Adipocyte (in vitro differentiated cells): Measurements from ENCODE around the gene PIK3IP1.
"Not testable (repeated sequence)": the region's sequence is repeated elsewhere in the genome, so short reads cannot be mapped to it uniquely, and the experiment has no call there.

Experiments
- DNase-seq: peaks from one replicate; pipeline ENCODE4 v3.0.0-alpha.2; 2015; ENCODE audit warnings: low read depth
- H3K27me3 ChIP-seq: replicated peaks from 2 replicates; pipeline ENCODE4 v1.7.0; 2013; ENCODE audit warnings: mild to moderate bottlenecking, low read length, moderate library complexity; ENCODE audit not compliant: control insufficient read depth, insufficient read depth
- H3K36me3 ChIP-seq: 2 replicates; pipeline ENCODE4 v1.7.0; 2013; ENCODE audit warnings: low read length, mild to moderate bottlenecking, moderate library complexity; ENCODE audit not compliant: control insufficient read depth, insufficient read depth, severe bottlenecking
- H3K4me1 ChIP-seq: 2 replicates; pipeline ENCODE4 v1.7.0; 2013; ENCODE audit warnings: mild to moderate bottlenecking, low read length, moderate library complexity; ENCODE audit not compliant: control insufficient read depth, insufficient read depth
- H3K4me3 ChIP-seq: 2 replicates; pipeline ENCODE4 v1.7.0; 2013; ENCODE audit warnings: mild to moderate bottlenecking, low read length, moderate library complexity
- H3K9ac ChIP-seq: 2 replicates; pipeline ENCODE4 v1.7.0; 2013; ENCODE audit warnings: mild to moderate bottlenecking, low read length, moderate library complexity
- H3K9me3 ChIP-seq: 2 replicates; pipeline ENCODE4 v1.7.0; 2013; ENCODE audit warnings: mild to moderate bottlenecking, low read length, moderate library complexity; ENCODE audit not compliant: control insufficient read depth

Gene PIK3IP1

GRCh38 chr22:31329453-31330215 lies 37.3 kb upstream of the PIK3IP1 start:
- no peak overlapping the region for H3K4me3 ChIP-seq
- peaks cover 38% of the 10 kb centered on the region for H3K36me3 ChIP-seq
- no peak for DNase-seq
- H3K9me3 ChIP-seq = no peaks in the 10 kb centered on the region
- peaks cover 26% of the 10 kb centered on the region for H3K4me1 ChIP-seq
- no peak overlapping the region for H3K9ac ChIP-seq
- H3K27me3 ChIP-seq = no peaks in the 10 kb centered on the region

GRCh38 chr22:31329029-31329428 lies 36.7 kb upstream of the PIK3IP1 start:
- no peak for DNase-seq
- Histone ChIP-seq H3K9me3 (no peaks in the 10 kb centered on the region), H3K9ac (no peak overlapping the region), H3K36me3 (peaks cover 32% of the 10 kb centered on the region), H3K27me3 (no peaks in the 10 kb centered on the region), H3K4me3 (no peak overlapping the region), H3K4me1 (peaks cover 21% of the 10 kb centered on the region)

GRCh38 chr22:31328544-31328960 lies 36.3 kb upstream of the PIK3IP1 start:
- no peak for DNase-seq
- Histone ChIP-seq H3K4me3 (no peak overlapping the region), H3K36me3 (peaks cover 31% of the 10 kb centered on the region), H3K9ac (no peak overlapping the region), H3K9me3 (no peaks in the 10 kb centered on the region), H3K27me3 (no peaks in the 10 kb centered on the region), H3K4me1 (peaks cover 17% of the 10 kb centered on the region)

- no peaks in the 10 kb centered on the region for H3K27me3 ChIP-seq
- no peak for DNase-seq
- peaks cover 31% of the 10 kb centered on the region for H3K36me3 ChIP-seq
Measured at GRCh38 chr22:31327806-31328543, 35.7 kb upstream of the PIK3IP1 start.

GRCh38 chr22:31326877-31327276 lies 34.6 kb upstream of the PIK3IP1 start:
- Histone ChIP-seq H3K36me3 (peaks cover 24% of the 10 kb centered on the region), H3K27me3 (no peaks in the 10 kb centered on the region), H3K9ac (no peak overlapping the region), H3K9me3 (no peaks in the 10 kb centered on the region), H3K4me3 (no peak overlapping the region), H3K4me1 (peaks cover 15% of the 10 kb centered on the region)
- no peak for DNase-seq

More at GRCh38 chr22:31327806-31328543, 35.7 kb upstream of the PIK3IP1 start:
- H3K9me3 ChIP-seq = no peaks in the 10 kb centered on the region
- no peak overlapping the region for H3K4me3 ChIP-seq
- H3K4me1 ChIP-seq = peaks cover 15% of the 10 kb centered on the region
- H3K9ac ChIP-seq = no peak overlapping the region

GRCh38 chr22:31323578-31324550 lies 31.6 kb upstream of the PIK3IP1 start:
- no peak for DNase-seq
- Histone ChIP-seq H3K9me3 (no peaks in the 10 kb centered on the region), H3K9ac (no peak overlapping the region), H3K36me3 (peaks cover 24% of the 10 kb centered on the region), H3K27me3 (no peaks in the 10 kb centered on the region), H3K4me1 (peaks cover 8% of the 10 kb centered on the region), H3K4me3 (no peak overlapping the region)

GRCh38 chr22:31321421-31321820 lies 29.1 kb upstream of the PIK3IP1 start:
- DNase-seq = no peak
- Histone ChIP-seq H3K9me3 (no peaks in the 10 kb centered on the region), H3K27me3 (no peaks in the 10 kb centered on the region), H3K4me1 (no peaks in the 10 kb centered on the region), H3K36me3 (peaks cover 14% of the 10 kb centered on the region), H3K4me3 (no peak overlapping the region), H3K9ac (no peak overlapping the region)

GRCh38 chr22:31314220-31314619 lies 21.9 kb upstream of the PIK3IP1 start:
- H3K36me3 ChIP-seq, H3K4me3 ChIP-seq, H3K9ac ChIP-seq, H3K27me3 ChIP-seq, H3K4me1 ChIP-seq, DNase-seq, H3K9me3 ChIP-seq: not testable (repeated sequence)

GRCh38 chr22:31313366-31314147 lies 21.3 kb upstream of the PIK3IP1 start:
- H3K27me3 ChIP-seq = no peaks in the 10 kb centered on the region
- peaks cover 6% of the 10 kb centered on the region for H3K9me3 ChIP-seq
- no peak overlapping the region for H3K4me3 ChIP-seq
- peaks cover 5% of the 10 kb centered on the region for H3K36me3 ChIP-seq
- peak; percentile 82 for DNase-seq
- H3K9ac ChIP-seq = no peak overlapping the region
- peaks cover 5% of the 10 kb centered on the region for H3K4me1 ChIP-seq

- Histone ChIP-seq H3K4me3 (no peak overlapping the region), H3K36me3 (no peaks in the 10 kb centered on the region), H3K27me3 (no peaks in the 10 kb centered on the region), H3K9me3 (no peaks in the 10 kb centered on the region), H3K9ac (no peak overlapping the region), H3K4me1 (no peaks in the 10 kb centered on the region)
- no peak for DNase-seq
Measured at GRCh38 chr22:31308181-31308580, 15.9 kb upstream of the PIK3IP1 start.
